ENCODE data around the gene BRF1.

DNA sequence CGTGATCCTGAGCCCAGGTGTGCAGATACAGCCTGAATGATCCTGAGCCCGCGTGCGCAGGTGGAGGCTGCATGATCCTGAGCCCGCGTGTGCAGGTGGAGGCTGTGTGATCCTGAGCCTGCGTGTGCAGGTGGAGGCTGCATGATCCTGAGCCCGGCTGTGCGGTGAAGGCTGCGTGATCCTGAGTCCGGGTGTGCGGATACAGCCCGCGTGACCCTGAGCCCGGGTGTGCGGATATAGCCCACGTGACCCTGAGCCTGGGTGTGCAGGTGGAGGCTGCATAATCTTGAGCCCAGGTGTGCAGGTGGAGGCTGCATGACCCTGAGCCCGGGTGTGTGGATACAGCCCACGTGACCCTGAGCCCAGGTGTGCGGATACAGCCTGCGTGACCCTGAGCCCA lies 20.3 kb downstream of the BRF1 start:
- no peak for TF ChIP-seq FOXM1 (IDR thresholded peaks at IDR 0.05; ENCODE audit: borderline replicate concordance, low read depth)
- TF ChIP-seq TAF1 (IDR thresholded peaks at IDR 0.05; ENCODE audit: low read depth), result no peak
- no peak for TF ChIP-seq CREB1 (IDR thresholded peaks at IDR 0.05; ENCODE audit: low read depth)
- TF ChIP-seq REST (IDR thresholded peaks at IDR 0.05; ENCODE audit: low read depth), result no peak
- TF ChIP-seq EGR1 (IDR thresholded peaks at IDR 0.05), result no peak
- TF ChIP-seq YY1 (IDR thresholded peaks at IDR 0.05; ENCODE audit: low read depth), result no peak
- no peak for TF ChIP-seq TEAD4 (IDR thresholded peaks at IDR 0.05)

All from Ishikawa (cell line).